Neural progenitor cell (in vitro differentiated cells): ENCODE results near the gene TK1. TPM values are rescaled to one million over a fixed set of nuclear protein-coding genes. Genes with fewer than 3 reads are reported as not detected.
A peak's percentile ranks its signal among the peaks of the same experiment; 100 is the strongest.

Source experiments
- DNase-seq: peaks from one replicate; pipeline ENCODE4 v3.0.0-alpha.2; 2016; ENCODE audit warnings: low spot score
- H2AFZ ChIP-seq: fragments of 200-600 bp; sonication (generic); replicated peaks from 2 replicates; pipeline ENCODE4 v1.6.1; 2016; ENCODE audit warnings: antibody characterized with exemption
- H3F3A ChIP-seq: fragments of 200-600 bp; sonication (generic); 2 replicates; pipeline ENCODE4 v1.6.1; 2016; ENCODE audit warnings: antibody characterized with exemption, low read depth
- H3K27ac ChIP-seq: fragments of 200-600 bp; sonication (generic); 2 replicates; pipeline ENCODE4 v1.5.1; 2016; ENCODE audit warnings: mild to moderate bottlenecking
- H3K27me3 ChIP-seq: fragments of 200-600 bp; sonication (generic); 2 replicates; pipeline ENCODE4 v1.6.1; 2016; ENCODE audit warnings: mild to moderate bottlenecking, moderate library complexity
- H3K36me3 ChIP-seq: fragments of 200-600 bp; sonication (generic); 2 replicates; pipeline ENCODE4 v1.5.1; 2016
- H3K4me1 ChIP-seq: fragments of 200-600 bp; sonication (generic); 2 replicates; pipeline ENCODE4 v1.6.1; 2016; ENCODE audit warnings: mixed run types
- H3K4me2 ChIP-seq: fragments of 200-600 bp; sonication (generic); 2 replicates; pipeline ENCODE4 v1.6.1; 2016
- H3K4me3 ChIP-seq: fragments of 200-600 bp; sonication (generic); 2 replicates; pipeline ENCODE4 v1.5.1; 2016
- H3K79me2 ChIP-seq: fragments of 200-600 bp; sonication (generic); 2 replicates; pipeline ENCODE4 v1.6.1; 2016; ENCODE audit warnings: low read depth
- H3K9ac ChIP-seq: fragments of 200-600 bp; sonication (generic); 2 replicates; pipeline ENCODE4 v1.6.1; 2016
- H3K9me3 ChIP-seq: fragments of 200-600 bp; sonication (generic); 2 replicates; pipeline ENCODE4 v1.5.1; 2016; ENCODE audit warnings: low read depth
- H4K20me1 ChIP-seq: fragments of 200-600 bp; sonication (generic); 2 replicates; pipeline ENCODE4 v1.6.1; 2016; ENCODE audit warnings: low read depth
- H3K27ac Mint-ChIP-seq: 3 replicates; pipeline ENCODE4 v1.8.0; 2021; ENCODE audit warnings: mixed read lengths
- H3K27me3 Mint-ChIP-seq: 2 replicates; pipeline ENCODE4 v1.8.0; 2022; ENCODE audit warnings: low read depth, mild to moderate bottlenecking, inconsistent platforms, moderate library complexity, mixed read lengths; ENCODE audit not compliant: insufficient read depth
- H3K36me3 Mint-ChIP-seq: 3 replicates; pipeline ENCODE4 v1.8.0; 2021; ENCODE audit warnings: mixed read lengths
- H3K4me1 Mint-ChIP-seq: 3 replicates; pipeline ENCODE4 v1.8.0; 2021; ENCODE audit warnings: mixed read lengths
- H3K4me3 Mint-ChIP-seq: 3 replicates; pipeline ENCODE4 v1.8.0; 2021; ENCODE audit warnings: mild to moderate bottlenecking, moderate library complexity, mixed read lengths
- H3K9me3 Mint-ChIP-seq: 3 replicates; pipeline ENCODE4 v1.8.0; 2020; ENCODE audit warnings: mixed read lengths
- EZH2 ChIP-seq: fragments of 200-600 bp; sonication (generic); IDR thresholded peaks from 2 replicates; pipeline ENCODE4 v1.6.1; 2017; ENCODE audit warnings: antibody characterized with exemption, mild to moderate bottlenecking, moderate library complexity
- EZH2phosphoT487 ChIP-seq: fragments of 200-600 bp; sonication (generic); IDR thresholded peaks from 2 replicates; pipeline ENCODE4 v1.6.1; 2017; ENCODE audit warnings: antibody characterized with exemption
- total RNA-seq: library from RNA; depleted of rRNA; stranded (reverse); fragments of >200 nt; gene quantifications from 2 replicates; pipeline ENCODE4 v1.2.3, GENCODE V29; 2015; ENCODE audit warnings: low replicate concordance
- TF ChIP-seq, protein P1 (sequence below): fragments of 200-600 bp; sonication (generic); IDR thresholded peaks from 2 replicates; pipeline ENCODE4 v1.5.1; 2017; ENCODE audit warnings: antibody characterized with exemption, mild to moderate bottlenecking

TK1 gene
- total RNA-seq, 1 donor from 2014 or later: 27.3 TPM

DNA sequence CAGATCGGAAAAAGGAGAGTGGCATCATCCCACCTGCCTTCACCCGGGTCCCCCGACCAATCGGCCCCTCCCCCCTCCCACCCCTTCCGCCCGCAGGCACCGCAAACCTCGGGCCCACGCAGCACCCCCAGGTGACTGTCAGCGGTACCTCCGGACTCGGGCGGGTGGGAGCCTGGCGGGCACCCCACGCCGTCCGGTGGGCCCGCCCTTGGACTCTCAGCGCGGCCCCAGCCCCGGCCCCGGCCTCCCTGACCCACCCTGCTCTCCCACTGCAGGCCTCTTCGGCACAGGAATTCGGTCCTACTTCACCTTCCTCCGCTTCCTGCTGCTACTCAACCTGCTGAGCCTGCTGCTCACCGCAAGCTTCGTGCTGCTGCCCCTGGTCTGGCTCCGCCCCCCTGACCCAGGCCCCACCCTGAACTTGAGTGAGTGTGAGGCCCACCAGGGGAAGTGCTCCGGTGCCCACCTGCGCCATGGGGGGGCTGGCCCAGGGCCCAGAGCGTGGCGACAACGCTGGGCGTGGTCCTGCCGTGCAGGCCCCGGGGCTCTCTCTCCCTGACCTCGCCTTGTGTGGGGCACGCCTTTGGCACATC lies 54.7 kb downstream of the TK1 start:
- H3K4me1 ChIP-seq: peaks cover 15% of the 10 kb centered on the region
- H3K9me3 ChIP-seq: no peaks in the 10 kb centered on the region
- Mint-ChIP-seq H3K9me3 (no peaks in the 10 kb centered on the region), H3K4me3 (no peak overlapping the region), H3K4me1 (peaks cover 12% of the 10 kb centered on the region), H3K27me3 (peaks cover 26% of the 10 kb centered on the region), H3K36me3 (no peaks in the 10 kb centered on the region), H3K27ac (no peak overlapping the region)
- peak overlapping the region; percentile 41 for H3K4me3 ChIP-seq
- no peak overlapping the region for H2AFZ ChIP-seq
- no peak for DNase-seq
- H3K79me2 ChIP-seq: no peaks in the 10 kb centered on the region
- no peak overlapping the region for H3K27ac ChIP-seq
- H3F3A ChIP-seq: peaks cover 15% of the 10 kb centered on the region
- peak overlapping the region; percentile 78 for H3K4me2 ChIP-seq
- H3K27me3 ChIP-seq: peaks cover 75% of the 10 kb centered on the region
- H3K36me3 ChIP-seq: no peaks in the 10 kb centered on the region
- H4K20me1 ChIP-seq: no peaks in the 10 kb centered on the region
- H3K9ac ChIP-seq: no peak overlapping the region
- TF ChIP-seq EZH2 (peak; percentile 71), EZH2phosphoT487 (no peak)
- TF ChIP-seq, protein P1, sequence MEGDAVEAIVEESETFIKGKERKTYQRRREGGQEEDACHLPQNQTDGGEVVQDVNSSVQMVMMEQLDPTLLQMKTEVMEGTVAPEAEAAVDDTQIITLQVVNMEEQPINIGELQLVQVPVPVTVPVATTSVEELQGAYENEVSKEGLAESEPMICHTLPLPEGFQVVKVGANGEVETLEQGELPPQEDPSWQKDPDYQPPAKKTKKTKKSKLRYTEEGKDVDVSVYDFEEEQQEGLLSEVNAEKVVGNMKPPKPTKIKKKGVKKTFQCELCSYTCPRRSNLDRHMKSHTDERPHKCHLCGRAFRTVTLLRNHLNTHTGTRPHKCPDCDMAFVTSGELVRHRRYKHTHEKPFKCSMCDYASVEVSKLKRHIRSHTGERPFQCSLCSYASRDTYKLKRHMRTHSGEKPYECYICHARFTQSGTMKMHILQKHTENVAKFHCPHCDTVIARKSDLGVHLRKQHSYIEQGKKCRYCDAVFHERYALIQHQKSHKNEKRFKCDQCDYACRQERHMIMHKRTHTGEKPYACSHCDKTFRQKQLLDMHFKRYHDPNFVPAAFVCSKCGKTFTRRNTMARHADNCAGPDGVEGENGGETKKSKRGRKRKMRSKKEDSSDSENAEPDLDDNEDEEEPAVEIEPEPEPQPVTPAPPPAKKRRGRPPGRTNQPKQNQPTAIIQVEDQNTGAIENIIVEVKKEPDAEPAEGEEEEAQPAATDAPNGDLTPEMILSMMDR: no peak

GRCh38 chr17:78131172-78132083 lies 55.4 kb downstream of the TK1 start:
- no peak overlapping the region for H3K9ac ChIP-seq
- no peaks in the 10 kb centered on the region for H3K9me3 ChIP-seq
- peaks cover 26% of the 10 kb centered on the region for H3K27me3 Mint-ChIP-seq
- no peaks in the 10 kb centered on the region for H3K36me3 Mint-ChIP-seq
- peaks cover 21% of the 10 kb centered on the region for H3K4me1 ChIP-seq
- H3K4me1 Mint-ChIP-seq: peaks cover 14% of the 10 kb centered on the region
- DNase-seq: peak; percentile 42
- H3K36me3 ChIP-seq: no peaks in the 10 kb centered on the region
- no peaks in the 10 kb centered on the region for H3K79me2 ChIP-seq
- H3K4me3 Mint-ChIP-seq: no peak overlapping the region
- H4K20me1 ChIP-seq: peaks cover under 1% of the 10 kb centered on the region
- peaks cover 76% of the 10 kb centered on the region for H3K27me3 ChIP-seq
- H2AFZ ChIP-seq: no peak overlapping the region
- no peak overlapping the region for H3K27ac ChIP-seq
- peak overlapping the region; percentile 41 for H3K4me3 ChIP-seq
- TF ChIP-seq EZH2 (no peak), EZH2phosphoT487 (peak; percentile 69)
- TF ChIP-seq, protein P1: no peak
- peak overlapping the region; percentile 78 for H3K4me2 ChIP-seq
- no peaks in the 10 kb centered on the region for H3K9me3 Mint-ChIP-seq
- H3F3A ChIP-seq: peaks cover 15% of the 10 kb centered on the region
- H3K27ac Mint-ChIP-seq: no peak overlapping the region

DNA sequence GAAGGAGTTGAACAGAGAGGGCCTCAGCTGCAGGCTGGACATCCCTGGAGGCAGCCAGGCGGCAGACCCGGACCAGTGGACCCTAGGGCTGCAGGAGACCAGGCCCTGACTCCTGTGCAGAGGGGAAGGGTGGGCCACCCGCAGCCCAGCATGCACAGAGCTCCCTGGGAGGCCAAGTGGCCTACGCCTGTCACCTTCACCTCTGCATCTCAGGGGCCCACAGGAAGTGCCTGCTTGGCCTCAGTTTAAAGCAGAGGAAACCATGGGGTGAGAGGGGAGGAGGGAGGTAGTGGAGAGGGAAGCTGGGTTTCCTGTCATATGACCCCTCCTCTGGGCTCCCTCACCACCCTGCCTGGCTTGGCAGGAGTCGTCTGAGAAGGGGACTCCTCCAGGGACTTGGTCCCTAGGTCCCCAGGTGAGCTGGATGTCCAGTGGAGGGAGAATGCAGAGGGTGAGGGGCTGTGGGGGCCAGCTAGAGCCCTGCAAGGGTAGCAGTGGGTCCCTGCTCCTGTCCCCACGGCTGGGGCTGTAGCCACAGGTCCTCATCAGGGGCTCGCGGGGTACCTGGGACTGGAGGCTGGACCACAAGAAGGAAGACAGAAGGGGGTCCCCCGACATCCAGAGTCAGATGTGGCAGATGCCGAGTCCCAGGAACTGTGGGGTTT lies 56.3 kb downstream of the TK1 start, which contains the start of gene TMC8:
Gene TMC8, plus strand, starts transcription at position 335 of the 665 bp plus-strand sequence. CDS start 818 bp downstream, outside the sequence.
- no peaks in the 10 kb centered on the region for H3K9me3 Mint-ChIP-seq
- Histone ChIP-seq H4K20me1 (peaks cover 5% of the 10 kb centered on the region), H3F3A (peaks cover 15% of the 10 kb centered on the region), H3K9me3 (no peaks in the 10 kb centered on the region), H3K36me3 (no peaks in the 10 kb centered on the region), H3K4me2 (peak within 1 kb of the TSS; percentile 78), H3K27me3 (peaks cover 76% of the 10 kb centered on the region), H3K9ac (no peak within 1 kb of the TSS), H3K27ac (no peak within 1 kb of the TSS), H3K4me1 (peaks cover 27% of the 10 kb centered on the region), H2AFZ (no peak within 1 kb of the TSS), H3K4me3 (peak within 1 kb of the TSS; percentile 41), H3K79me2 (no peaks in the 10 kb centered on the region)
- no peak for DNase-seq
- peaks cover 25% of the 10 kb centered on the region for H3K27me3 Mint-ChIP-seq
- H3K27ac Mint-ChIP-seq: no peak within 1 kb of the TSS
- peak within 1 kb of the TSS; percentile 73 for H3K4me3 Mint-ChIP-seq
- H3K36me3 Mint-ChIP-seq: no peaks in the 10 kb centered on the region
- TF ChIP-seq, protein P1: no peak
- TF ChIP-seq EZH2phosphoT487: no peak
- TF ChIP-seq EZH2: no peak
- peaks cover 14% of the 10 kb centered on the region for H3K4me1 Mint-ChIP-seq
